ENCODE results near the gene ID3. TPM values are rescaled to one million over a fixed set of nuclear protein-coding genes. Genes with fewer than 3 reads are reported as not detected.

ID3 gene
- total RNA-seq, 1 experiment from 2014 or later = 92.5 TPM

- peaks cover 28% of the 10 kb centered on the region for H3K4me1 ChIP-seq (ENCODE audit: insufficient read depth, low read length)
- H3K79me2 ChIP-seq (ENCODE audit: low read length) = no peaks in the 10 kb centered on the region
- TF ChIP-seq CTCF (conservative IDR thresholded peaks at IDR 0.05; ENCODE audit: low read depth, low read length) (no peak), EZH2phosphoT487 (IDR thresholded peaks at IDR 0.05; ENCODE audit: borderline replicate concordance, low read length) (no peak), EZH2 (IDR thresholded peaks at IDR 0.05; ENCODE audit: low read length, unreplicated experiment) (no peak)
- POLR2A ChIA-PET (ENCODE audit: unreplicated experiment) = no interaction called here
- DNase-seq (no peak), ATAC-seq (no peak)
- no peak overlapping the region for H3K9ac ChIP-seq (ENCODE audit: low read length)
- CTCF ChIA-PET = no interaction called here
- intact Hi-C loops (cut with micrococcal nuclease) = loop anchor here (5.0 kb wide), 1 partner anchor 33 kb away; the partner anchor contains the start of gene ID3
- no peak overlapping the region for H2AFZ ChIP-seq (ENCODE audit: low read length)
- H4K20me1 ChIP-seq (ENCODE audit: low read length) = no peaks in the 10 kb centered on the region
- no peaks in the 10 kb centered on the region for H3K27me3 ChIP-seq (ENCODE audit: low read length)
- no peaks in the 10 kb centered on the region for H3K9me3 ChIP-seq (ENCODE audit: low read length)
- H3K27ac ChIP-seq (ENCODE audit: low read length) = no peak overlapping the region
- H3K4me3 ChIP-seq (ENCODE audit: low read length) = no peak overlapping the region
- no peak overlapping the region for H3K4me2 ChIP-seq (ENCODE audit: low read length)
- no TSS peak for BruUV-seq (replicated peaks)
- H3F3A ChIP-seq (ENCODE audit: low read length, unreplicated experiment) = no peaks in the 10 kb centered on the region
- H3K36me3 ChIP-seq (ENCODE audit: low read depth, low read length) = no peaks in the 10 kb centered on the region
- no peaks in the 10 kb centered on the region for H3K9me2 ChIP-seq (replicated peaks; ENCODE audit: low read length)
Observed at GRCh38 chr1:23590058-23590783, 30.9 kb upstream of the ID3 start.

GRCh38 chr1:23589585-23589986 is 30.3 kb upstream of the ID3 start:
- Histone ChIP-seq H2AFZ (ENCODE audit: low read length) (no peak overlapping the region), H3F3A (ENCODE audit: low read length, unreplicated experiment) (no peaks in the 10 kb centered on the region), H3K9me3 (ENCODE audit: low read length) (no peaks in the 10 kb centered on the region), H4K20me1 (ENCODE audit: low read length) (no peaks in the 10 kb centered on the region), H3K4me1 (ENCODE audit: insufficient read depth, low read length) (peaks cover 31% of the 10 kb centered on the region), H3K36me3 (ENCODE audit: low read depth, low read length) (no peaks in the 10 kb centered on the region), H3K4me3 (ENCODE audit: low read length) (no peak overlapping the region), H3K4me2 (ENCODE audit: low read length) (no peak overlapping the region), H3K9ac (ENCODE audit: low read length) (no peak overlapping the region), H3K9me2 (replicated peaks; ENCODE audit: low read length) (no peaks in the 10 kb centered on the region), H3K27ac (ENCODE audit: low read length) (no peak overlapping the region), H3K79me2 (ENCODE audit: low read length) (no peaks in the 10 kb centered on the region), H3K27me3 (ENCODE audit: low read length) (no peaks in the 10 kb centered on the region)
- intact Hi-C loops (cut with micrococcal nuclease) = no loop called here
- ATAC-seq = no peak
- ChIA-PET POLR2A (ENCODE audit: unreplicated experiment) (no interaction called here), CTCF (no interaction called here)
- BruUV-seq (replicated peaks) = no TSS peak
- DNase-seq = no peak
- TF ChIP-seq CTCF (conservative IDR thresholded peaks at IDR 0.05; ENCODE audit: low read depth, low read length) = no peak
- no peak for TF ChIP-seq EZH2 (IDR thresholded peaks at IDR 0.05; ENCODE audit: low read length, unreplicated experiment)
- TF ChIP-seq EZH2phosphoT487 (IDR thresholded peaks at IDR 0.05; ENCODE audit: borderline replicate concordance, low read length) = no peak

- Histone ChIP-seq H3K79me2 (ENCODE audit: low read length) (no peaks in the 10 kb centered on the region), H3K4me2 (ENCODE audit: low read length) (no peak overlapping the region), H2AFZ (ENCODE audit: low read length) (no peak overlapping the region), H3K4me1 (ENCODE audit: insufficient read depth, low read length) (peaks cover 25% of the 10 kb centered on the region), H3K9ac (ENCODE audit: low read length) (no peak overlapping the region), H3K27me3 (ENCODE audit: low read length) (no peaks in the 10 kb centered on the region), H3K27ac (ENCODE audit: low read length) (no peak overlapping the region), H3K4me3 (ENCODE audit: low read length) (no peak overlapping the region), H3K9me3 (ENCODE audit: low read length) (no peaks in the 10 kb centered on the region), H3K9me2 (replicated peaks; ENCODE audit: low read length) (no peaks in the 10 kb centered on the region), H3F3A (ENCODE audit: low read length, unreplicated experiment) (no peaks in the 10 kb centered on the region), H3K36me3 (ENCODE audit: low read depth, low read length) (no peaks in the 10 kb centered on the region), H4K20me1 (ENCODE audit: low read length) (no peaks in the 10 kb centered on the region)
- intact Hi-C loops (cut with micrococcal nuclease) = no loop called here
- no TSS peak for BruUV-seq (replicated peaks)
- no peak for DNase-seq
- no peak for TF ChIP-seq EZH2 (IDR thresholded peaks at IDR 0.05; ENCODE audit: low read length, unreplicated experiment)
- TF ChIP-seq EZH2phosphoT487 (IDR thresholded peaks at IDR 0.05; ENCODE audit: borderline replicate concordance, low read length) = no peak
- no peak for TF ChIP-seq CTCF (conservative IDR thresholded peaks at IDR 0.05; ENCODE audit: low read depth, low read length)
- POLR2A ChIA-PET (ENCODE audit: unreplicated experiment) = no interaction called here
- CTCF ChIA-PET = no interaction called here
- no peak for ATAC-seq
Observed at GRCh38 chr1:23588749-23589548, 29.6 kb upstream of the ID3 start.
